Renal cortex interstitium (tissue), 15 donors: Measurements from ENCODE around the gene NTSR2. TPM values are rescaled to one million over a fixed set of nuclear protein-coding genes. Genes with fewer than 3 reads are reported as not detected.

Experiments used
- DNase-seq, 11 donors: peaks; one replicate each; pipeline ENCODE4 v3.0.0-alpha.2; 2013; ENCODE audit warnings: low read depth in 9 of 11, low spot score in 4 of 11; ENCODE audit errors: extremely low read depth in 1 of 11
- long read RNA-seq, 16 experiments: transcript quantifications; one replicate each; lab custom pipeline, GENCODE V29; 2026
- polyA plus RNA-seq, 3 donors: library from polyadenylated mRNA; unstranded; fragments of 120-200 nt; gene quantifications; one replicate each; pipeline ENCODE4 v1.2.1, GENCODE V29; 2013; ENCODE audit not compliant: insufficient read length in 3 of 3

Gene NTSR2, protein sequence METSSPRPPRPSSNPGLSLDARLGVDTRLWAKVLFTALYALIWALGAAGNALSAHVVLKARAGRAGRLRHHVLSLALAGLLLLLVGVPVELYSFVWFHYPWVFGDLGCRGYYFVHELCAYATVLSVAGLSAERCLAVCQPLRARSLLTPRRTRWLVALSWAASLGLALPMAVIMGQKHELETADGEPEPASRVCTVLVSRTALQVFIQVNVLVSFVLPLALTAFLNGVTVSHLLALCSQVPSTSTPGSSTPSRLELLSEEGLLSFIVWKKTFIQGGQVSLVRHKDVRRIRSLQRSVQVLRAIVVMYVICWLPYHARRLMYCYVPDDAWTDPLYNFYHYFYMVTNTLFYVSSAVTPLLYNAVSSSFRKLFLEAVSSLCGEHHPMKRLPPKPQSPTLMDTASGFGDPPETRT
- not detected for polyA plus RNA-seq
- long read RNA-seq, donor 1: 0 reads
- long read RNA-seq, donor 2, partial matches to known transcripts: 0 of 1 reads
- long read RNA-seq, donor 2, other reads (novel, unspliced or antisense): 0 of 1 reads
- long read RNA-seq, donor 3: 0 reads
- long read RNA-seq, donor 4: 0 reads
- long read RNA-seq, donor 5: 0 reads
- long read RNA-seq, donor 6: 0 reads
- long read RNA-seq, donor 7: 0 reads
- long read RNA-seq, donor 8: 0 reads
- long read RNA-seq, donor 9: 0 reads
- long read RNA-seq, donor 10: 0 reads
- long read RNA-seq, donor 11: 0 reads
- long read RNA-seq, donor 12: 0 reads
- long read RNA-seq, donor 13: 0 reads
- long read RNA-seq, donor 14: 0 reads
- long read RNA-seq, donor 15: 0 reads
- long read RNA-seq, donor 16: 0 reads

DNA sequence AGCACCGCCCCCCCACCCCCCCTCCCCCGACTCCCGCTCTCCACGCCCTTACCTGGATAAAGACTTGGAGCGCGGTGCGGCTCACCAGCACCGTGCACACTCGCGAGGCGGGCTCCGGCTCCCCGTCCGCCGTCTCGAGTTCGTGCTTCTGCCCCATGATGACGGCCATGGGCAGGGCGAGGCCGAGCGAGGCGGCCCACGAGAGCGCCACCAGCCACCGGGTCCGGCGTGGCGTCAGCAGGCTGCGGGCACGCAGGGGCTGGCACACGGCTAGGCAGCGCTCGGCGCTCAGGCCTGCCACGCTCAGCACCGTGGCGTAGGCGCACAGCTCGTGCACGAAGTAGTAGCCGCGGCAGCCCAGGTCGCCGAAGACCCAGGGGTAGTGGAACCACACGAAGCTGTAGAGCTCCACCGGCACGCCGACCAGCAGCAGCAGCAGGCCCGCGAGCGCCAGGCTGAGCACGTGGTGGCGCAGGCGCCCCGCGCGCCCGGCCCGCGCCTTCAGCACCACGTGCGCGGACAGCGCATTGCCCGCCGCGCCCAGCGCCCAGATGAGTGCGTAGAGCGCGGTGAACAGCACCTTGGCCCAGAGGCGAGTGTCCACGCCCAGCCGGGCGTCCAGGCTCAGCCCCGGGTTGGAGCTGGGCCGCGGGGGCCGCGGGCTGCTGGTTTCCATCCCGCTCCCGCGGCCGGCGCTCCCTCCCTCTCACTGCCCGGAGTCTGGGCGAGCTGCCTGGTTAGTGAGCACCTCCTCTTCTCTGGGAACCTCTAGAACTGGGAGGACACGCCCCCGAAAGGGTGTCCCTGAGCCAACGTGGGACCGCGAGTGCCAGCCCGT, at the start of gene NTSR2:
Gene NTSR2, minus strand, starts transcription at position 742 of the 838 bp plus-strand sequence. Its CDS starts 66 bp downstream, at position 676.
- DNase-seq: peak in 10 of 11 donors; percentile 42 to 73 (median 66)

DNA sequence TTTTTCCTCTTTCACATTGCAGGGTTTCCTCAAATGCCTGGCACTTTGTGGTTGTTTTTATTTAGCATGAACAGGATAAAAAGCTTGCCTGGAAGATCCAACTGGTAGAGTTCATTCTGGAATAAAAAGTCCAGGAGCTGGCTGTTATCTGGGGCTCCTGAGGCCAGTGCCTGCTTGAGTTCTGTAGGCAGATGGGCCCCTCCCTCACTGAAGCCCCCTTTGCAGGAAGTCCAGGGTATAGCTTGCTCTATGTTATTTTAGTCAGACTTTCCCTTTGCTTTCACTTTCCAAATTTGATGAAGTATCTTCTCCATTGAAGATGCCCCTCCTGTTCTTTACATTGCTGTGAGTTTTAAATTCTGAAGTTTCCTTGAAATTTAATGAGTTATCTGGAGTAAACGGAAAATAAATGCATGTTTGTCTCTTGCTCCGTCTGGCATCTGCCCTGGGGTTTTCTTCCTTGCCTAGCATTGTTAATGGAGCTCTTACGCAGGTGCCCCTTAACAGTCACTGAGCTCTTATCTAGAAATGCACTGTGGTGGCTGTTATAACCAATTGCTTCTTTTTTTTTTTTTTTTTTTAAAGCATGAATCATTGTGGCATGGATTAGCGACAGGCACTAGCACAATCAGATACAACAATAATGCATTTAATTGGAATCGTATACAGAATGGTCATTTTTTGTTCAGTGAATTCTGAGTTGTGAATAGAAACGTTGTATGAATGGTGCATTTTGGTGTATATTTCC, 49.4 kb upstream of the NTSR2 start:
- no peak for DNase-seq

DNA sequence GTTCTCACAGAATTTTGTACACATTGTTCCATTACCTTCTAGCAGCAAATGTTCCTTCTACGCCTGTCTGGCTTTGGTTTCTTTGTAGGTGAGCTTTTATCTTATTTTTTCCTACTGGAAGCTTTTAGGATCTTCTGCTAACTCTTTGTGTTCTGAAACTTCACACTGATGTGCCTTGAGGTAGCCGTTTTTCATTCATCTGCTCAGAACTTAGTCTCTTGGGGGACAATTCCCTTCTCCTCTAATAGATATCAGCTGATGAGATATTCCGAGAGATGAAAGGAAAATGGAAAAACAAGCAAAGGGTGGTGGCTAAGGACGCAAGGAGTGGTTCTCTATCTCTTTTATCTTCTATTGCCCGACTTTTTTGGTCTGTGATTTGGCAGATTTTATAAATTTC, 48.6 kb upstream of the NTSR2 start:
- no peak for DNase-seq

DNA sequence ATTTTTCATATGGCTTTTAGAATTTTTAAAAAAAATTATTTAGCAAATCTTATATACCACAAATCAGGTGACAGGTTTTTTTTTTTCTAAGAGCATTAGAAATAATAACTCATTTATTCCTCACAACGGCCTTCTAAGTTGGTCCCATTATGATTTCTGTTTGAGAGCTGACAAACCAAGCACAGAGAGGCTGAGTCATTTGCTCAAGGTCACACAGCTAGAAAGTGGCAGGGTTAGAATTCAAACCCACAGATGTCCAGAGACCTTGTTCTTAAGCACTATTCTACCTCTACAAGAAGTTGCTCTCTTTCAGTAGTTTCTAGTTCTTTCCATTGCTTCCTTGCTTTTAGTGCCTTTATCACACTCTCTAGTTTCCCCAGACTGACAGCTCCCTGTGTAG, 47.6 kb upstream of the NTSR2 start:
- no peak for DNase-seq

DNA sequence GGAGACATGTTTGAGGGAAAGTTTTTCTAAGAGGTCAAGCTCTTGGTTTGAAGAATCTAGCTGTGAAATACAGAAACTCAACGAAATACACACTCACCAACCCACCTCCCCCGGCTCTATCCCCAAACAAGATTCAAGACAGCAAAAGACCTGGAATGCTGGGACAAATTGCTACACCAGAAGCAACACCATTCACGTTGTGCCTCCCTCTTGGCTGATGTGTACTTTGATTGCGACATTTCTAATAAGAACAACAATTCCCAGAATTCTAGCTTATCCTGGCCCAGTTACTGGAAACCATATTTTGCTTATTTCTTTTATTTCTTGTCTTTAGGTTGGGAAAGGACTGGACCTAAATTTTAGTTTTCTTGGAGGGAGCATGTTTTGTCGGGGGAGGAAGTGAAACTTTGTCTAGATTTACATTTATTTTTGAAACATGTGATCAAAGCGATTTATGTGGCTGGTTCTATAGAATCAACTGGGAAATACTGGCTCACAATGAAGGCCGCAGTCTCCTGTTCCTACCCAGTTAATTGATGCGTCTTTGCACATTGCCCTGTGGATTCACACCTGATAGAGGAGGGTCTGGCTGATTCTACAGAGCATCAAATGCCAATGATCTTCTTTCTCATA, 46.8 kb upstream of the NTSR2 start:
- DNase-seq: no peak

DNA sequence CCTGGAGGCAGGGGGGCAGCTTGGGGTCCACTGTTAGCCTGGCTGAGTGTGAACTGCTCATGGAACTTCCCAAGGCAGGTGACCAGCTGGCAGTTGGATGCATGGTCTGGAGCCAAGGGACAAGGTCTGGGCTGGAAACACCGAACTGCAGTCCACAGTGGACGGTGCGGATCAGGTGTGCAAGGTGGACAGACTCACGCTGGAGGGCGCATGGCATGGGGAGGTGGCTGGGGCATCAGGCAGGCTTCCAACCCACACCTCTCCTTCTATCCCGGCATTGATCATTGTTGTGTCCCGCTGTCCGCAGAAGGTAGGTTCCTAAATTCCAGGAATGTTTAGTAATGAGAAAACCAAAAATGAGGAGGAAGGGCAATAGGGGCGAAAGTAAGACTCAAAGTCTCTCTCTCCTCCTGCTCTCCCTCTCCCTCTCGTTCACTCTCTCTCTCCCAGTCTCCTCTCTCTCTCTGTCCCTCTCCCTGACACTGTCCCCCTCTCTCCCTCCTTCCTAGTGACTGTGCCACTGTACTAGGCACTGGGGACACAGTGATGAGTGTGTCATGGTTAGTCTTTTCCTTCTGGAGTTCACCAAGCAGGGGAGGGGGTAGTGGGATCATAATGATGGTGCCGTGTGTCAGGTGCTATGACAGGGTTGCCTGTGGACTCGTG, 46.1 kb upstream of the NTSR2 start:
- DNase-seq: no peak

DNA sequence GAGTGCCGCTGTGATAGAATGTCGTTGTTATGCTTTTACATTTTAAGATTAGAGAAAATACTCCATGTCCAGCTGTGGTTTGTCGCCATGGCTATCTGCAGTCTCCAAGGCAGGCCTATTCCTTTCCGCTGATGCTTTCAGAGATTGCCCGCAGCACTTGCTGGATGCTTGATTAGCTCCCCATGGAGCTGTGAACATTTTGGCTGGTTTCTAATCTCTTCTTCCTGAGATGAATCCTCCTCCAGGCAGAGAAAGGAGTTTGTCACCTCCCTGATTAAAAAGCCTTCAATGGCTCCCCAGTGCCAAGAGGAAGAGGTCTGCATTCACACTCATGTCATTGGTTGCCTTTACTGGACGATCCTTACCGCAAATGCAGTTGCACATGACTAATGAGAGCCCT, 43.8 kb upstream of the NTSR2 start:
- no peak for DNase-seq

DNA sequence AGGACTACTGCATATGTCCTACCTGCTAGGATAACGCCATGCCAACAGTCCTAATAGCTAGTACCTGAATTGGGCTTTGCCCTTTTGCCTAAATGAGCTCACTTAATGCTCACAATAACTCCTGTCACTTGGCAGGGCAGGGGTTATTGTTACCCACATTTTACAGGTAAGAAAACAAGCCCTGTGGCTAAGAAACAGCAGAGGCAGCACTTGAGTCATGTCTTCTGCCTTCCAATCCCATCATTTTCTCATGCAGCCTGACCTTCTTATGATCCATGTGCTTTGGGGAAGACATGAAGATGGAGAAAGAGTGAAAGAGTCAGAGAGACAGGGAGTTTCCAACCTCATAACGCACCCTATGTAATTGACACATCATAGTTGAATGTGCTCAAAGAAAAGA, 42.9 kb upstream of the NTSR2 start:
- no peak for DNase-seq

DNA sequence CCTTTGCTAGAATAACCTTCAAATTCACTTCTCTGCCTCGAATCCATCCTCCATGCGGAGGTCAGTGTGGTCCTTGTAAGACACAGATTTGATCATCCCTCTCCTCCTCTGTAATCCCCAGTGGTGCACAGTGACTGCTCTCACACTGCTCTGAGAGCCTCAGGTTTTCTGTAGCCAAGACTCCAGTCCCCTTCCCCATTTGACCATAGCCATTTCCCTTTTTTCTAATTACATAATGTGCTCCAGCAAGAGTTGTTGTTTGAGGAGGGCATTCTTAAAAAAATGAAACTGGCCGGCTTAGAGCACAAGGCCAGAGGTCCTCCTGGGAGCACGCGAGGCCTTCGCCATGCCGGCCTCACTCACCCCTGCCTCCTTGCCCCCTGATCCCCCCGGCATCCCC, 41.8 kb upstream of the NTSR2 start:
- DNase-seq: no peak

DNA sequence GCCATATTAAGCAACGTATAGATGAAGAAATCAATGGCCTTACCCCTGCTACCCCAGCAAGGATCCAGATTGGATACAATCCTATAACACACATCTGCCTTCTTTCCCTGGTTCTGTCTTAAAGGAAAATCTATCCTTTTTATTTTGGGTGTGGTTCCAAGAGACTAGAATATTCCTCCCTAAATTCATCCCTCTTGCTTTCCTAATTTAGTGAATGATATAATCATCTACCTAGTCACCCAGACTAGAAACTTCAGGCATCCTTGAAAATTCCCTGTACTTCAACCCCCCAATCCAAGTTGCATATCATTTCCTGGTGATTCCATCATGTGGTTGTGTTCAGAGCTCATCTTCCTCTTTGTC, 41.3 kb upstream of the NTSR2 start:
- no peak for DNase-seq

DNA sequence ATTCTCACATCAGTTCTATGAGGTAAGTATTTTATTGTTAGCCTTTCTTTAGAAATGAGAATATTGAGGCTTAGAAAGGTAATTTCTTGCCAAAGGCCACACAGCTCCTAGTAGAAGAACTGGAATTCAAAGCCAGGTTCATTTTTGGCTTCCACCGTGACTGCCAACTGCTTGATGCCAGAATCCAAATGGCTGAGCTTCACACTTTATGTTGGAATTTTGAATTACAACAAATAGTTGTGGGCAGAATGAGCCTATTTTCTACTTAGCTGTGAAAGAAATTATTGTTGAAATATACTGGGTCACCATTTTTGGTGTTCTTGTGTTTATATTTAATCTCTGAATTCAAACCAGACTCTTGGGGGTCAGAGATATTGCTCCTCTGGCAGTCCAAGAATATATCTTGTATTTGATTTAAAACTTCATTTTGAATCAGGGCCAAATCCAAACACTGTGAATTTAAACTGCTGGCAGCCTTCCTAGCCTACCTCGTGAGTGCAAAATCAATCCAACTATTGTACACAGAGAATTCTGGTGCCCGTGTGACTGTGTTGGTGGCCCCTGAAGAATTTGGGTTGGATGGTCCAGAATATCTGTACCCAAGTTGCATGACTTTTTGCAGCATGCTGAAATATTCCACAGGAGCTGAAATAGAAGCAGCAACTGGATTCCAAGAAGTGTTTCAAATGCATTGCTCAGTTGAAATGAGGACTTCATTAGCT, 40.8 kb upstream of the NTSR2 start:
- DNase-seq: no peak

DNA sequence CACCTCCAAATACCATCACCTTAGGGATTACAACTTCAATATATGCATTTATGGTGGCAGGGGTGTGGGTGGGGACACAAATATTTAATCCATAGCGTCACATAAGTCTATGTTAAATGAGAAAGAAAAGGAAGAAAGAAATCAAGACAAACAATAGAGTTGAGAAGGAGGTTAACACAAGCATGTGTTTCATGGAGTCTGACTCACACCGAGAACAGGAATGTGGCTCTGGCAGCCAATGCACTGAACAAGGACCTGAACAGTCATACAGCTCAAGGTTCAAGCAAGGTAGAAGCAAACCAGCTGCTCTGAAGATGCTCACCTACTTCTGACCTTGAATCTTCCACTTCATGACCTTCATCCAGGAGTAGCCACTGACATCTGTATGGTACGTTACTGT, 40.2 kb upstream of the NTSR2 start:
- no peak for DNase-seq

DNA sequence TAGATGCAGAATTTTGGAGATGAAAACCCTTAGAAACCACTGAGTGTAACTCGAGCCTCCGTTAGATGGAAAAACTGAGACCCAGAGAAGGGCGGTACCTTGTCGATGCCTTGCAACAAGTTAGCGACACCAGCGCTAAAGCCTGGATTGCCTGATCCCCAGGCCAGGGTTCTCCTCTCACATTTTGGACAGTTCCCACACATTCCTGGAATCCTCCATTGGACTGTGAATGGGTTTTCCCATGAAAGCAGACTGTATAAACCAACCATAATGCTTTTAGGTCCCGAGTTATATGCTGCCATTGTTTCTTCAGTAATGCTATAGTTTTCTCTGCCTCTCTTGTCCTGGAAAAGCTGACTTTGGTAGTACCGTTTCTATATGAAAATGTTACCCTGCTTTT, 39.3 kb upstream of the NTSR2 start:
- DNase-seq: no peak

DNA sequence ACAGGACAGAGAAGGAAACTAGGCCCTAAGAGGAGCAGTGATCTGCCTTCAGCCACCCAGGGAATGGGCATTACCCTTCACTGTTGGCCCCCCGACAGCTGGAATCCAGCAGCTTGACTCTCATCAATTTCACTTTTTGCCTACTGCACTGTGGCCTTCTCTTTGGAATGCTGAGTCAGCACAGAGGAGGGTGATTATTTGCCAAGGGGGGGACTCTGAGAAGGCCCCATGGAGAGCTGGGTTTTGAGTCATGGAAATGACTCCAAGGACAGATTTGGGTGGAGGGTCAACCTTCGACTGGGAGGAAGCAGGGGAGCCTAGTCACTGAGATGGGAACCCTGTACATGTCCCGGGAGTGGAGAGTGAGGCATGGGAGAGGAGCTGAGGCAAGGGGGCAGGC, 38.1 kb upstream of the NTSR2 start:
- DNase-seq: no peak

DNA sequence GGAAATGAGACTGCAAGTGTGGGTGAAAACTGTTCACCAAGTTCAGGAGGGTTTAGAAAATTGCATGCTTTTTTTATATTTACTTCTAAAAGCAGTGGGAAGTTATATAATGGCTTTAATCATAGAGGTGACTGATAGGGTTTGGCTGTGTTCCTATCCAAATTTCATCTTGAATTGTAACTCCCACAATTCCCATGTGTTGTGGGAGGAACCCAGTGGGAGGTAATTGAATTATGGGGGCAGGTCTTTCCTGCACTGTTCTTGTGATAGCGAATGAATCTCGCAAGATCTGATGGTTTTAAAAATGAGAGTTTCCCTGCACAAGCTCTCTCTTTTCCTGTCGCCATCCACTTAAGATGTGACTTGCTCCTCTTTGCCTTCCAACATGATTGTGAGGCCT, 35.7 kb upstream of the NTSR2 start:
- DNase-seq: no peak

DNA sequence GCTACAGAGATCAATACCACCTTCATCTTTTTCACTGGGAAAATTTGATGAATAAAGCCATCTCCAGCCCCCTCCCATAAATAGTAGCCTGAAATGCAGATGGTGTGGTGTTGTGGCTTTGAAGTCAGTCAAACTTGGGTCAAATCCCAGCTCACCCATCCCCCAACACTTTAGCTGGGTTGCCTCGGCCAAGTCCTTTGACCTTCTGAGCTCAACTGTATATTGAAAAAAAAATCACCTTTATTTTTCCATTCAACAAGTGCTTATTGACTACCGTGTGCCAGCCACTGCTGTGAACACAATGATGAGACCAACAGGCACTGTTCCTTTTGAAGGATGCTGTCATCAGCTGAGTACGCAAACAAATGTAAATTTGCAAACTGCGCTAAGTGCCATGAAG, 35.1 kb upstream of the NTSR2 start:
- DNase-seq: no peak

DNA sequence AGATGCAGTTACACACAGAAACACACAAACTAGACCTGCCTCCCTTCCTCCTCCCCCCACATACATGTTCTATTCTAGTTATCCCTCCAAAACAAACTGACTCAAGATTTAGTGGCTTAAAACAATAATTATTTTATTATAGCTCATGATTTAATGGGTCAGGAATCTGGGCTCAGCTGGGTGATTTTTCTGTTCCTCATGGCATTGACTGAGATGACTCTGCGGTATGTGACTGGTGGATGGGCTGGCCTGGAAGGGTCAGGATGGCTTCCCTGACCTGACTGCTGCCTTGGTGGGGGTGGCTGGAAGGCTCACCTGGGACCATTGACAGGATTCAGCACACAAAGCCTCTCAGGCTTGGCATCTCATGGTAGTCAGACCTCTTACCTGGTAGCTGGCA, 33.7 kb upstream of the NTSR2 start:
- no peak for DNase-seq
